ENCODE results near the gene SETD3. TPM values are rescaled to one million over a fixed set of nuclear protein-coding genes. Genes with fewer than 3 reads are reported as not detected.

Gene SETD3
- total and polyA plus RNA-seq, 8 donors = 24.1 to 119 (median 41.2) TPM

DNA sequence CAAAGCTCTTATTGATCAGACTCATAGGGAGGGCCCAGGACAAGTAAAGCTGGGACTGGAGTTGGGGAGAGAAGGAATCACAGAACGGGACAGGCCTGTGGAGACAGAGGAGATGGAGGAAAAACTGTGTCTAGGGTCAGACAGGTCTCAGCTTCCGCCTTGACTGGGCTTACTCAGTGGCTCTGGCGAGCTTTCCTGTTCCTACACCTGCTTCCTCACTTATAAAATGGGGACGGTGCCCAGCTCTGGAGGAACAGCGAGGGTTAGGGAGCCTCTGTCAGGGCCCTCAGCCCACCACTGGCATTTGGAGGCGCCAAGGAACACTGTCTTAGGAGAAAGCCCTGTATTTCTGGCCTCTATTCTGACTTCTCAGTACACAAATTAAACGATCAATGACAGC, 34.7 kb downstream of the SETD3 start:
- Histone ChIP-seq H3K36me3 (peaks cover 26 to 94% (median 92%) of the 10 kb centered on the region in 4 donors), H3K4me3 (no peak overlapping the region), H3K27me3 (no peaks in the 10 kb centered on the region), H3K4me1 (peaks cover 0 to 8% (median 0%) of the 10 kb centered on the region in 4 donors), H3K27ac (no peak overlapping the region), H3K9me3 (no peaks in the 10 kb centered on the region)
- TF ChIP-seq, protein P1, sequence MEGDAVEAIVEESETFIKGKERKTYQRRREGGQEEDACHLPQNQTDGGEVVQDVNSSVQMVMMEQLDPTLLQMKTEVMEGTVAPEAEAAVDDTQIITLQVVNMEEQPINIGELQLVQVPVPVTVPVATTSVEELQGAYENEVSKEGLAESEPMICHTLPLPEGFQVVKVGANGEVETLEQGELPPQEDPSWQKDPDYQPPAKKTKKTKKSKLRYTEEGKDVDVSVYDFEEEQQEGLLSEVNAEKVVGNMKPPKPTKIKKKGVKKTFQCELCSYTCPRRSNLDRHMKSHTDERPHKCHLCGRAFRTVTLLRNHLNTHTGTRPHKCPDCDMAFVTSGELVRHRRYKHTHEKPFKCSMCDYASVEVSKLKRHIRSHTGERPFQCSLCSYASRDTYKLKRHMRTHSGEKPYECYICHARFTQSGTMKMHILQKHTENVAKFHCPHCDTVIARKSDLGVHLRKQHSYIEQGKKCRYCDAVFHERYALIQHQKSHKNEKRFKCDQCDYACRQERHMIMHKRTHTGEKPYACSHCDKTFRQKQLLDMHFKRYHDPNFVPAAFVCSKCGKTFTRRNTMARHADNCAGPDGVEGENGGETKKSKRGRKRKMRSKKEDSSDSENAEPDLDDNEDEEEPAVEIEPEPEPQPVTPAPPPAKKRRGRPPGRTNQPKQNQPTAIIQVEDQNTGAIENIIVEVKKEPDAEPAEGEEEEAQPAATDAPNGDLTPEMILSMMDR (IDR thresholded peaks at IDR 0.05) = no peak
- TF ChIP-seq POLR2A (IDR thresholded peaks at IDR 0.05) (no peak), EP300 (IDR thresholded peaks at IDR 0.05) (no peak), POLR2AphosphoS5 (IDR thresholded peaks at IDR 0.05) (no peak)
- 88 to 95% (median 91%) methylated on average over 7 of the region's 7 CpGs for WGBS, 5 donors
- intact Hi-C loops (cut with DNase I; ENCODE audit: low total_unique reads) = no loop called here
- DNase-seq = no peak

DNA sequence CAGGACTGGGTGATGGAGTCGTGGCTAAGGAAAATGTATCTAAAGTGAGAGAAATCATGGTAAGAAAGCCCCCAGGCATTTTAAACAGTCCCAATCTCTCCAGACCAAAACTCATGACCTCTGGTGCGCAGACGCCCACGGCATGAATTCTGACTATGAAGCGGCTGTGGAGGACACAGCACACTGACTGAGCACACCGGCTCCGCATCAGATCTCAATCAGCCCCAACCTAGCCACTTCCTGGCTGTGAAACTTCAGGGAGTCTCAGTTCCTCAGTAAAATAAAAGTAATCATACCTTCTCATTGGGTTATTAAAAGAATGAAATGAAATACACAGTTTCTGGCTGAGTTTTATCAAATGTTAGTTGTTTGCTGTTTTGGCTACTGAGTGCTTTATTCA, 38.7 kb downstream of the SETD3 start:
- TF ChIP-seq EP300 (IDR thresholded peaks at IDR 0.05) (no peak), POLR2AphosphoS5 (IDR thresholded peaks at IDR 0.05) (no peak), POLR2A (IDR thresholded peaks at IDR 0.05) (no peak)
- TF ChIP-seq, protein P1 (IDR thresholded peaks at IDR 0.05) = no peak
- Histone ChIP-seq H3K4me3 (no peak overlapping the region), H3K9me3 (no peaks in the 10 kb centered on the region), H3K4me1 (peaks cover 0 to 5% (median 2%) of the 10 kb centered on the region in 4 donors), H3K36me3 (peaks cover 7 to 90% (median 81%) of the 10 kb centered on the region in 4 donors), H3K27ac (no peak overlapping the region), H3K27me3 (no peaks in the 10 kb centered on the region)
- WGBS, 5 donors = 89 to 97% (median 94%) methylated on average over 7 of the region's 7 CpGs
- DNase-seq = no peak
- intact Hi-C loops (cut with DNase I; ENCODE audit: low total_unique reads) = no loop called here

- 89 to 96% (median 94%) methylated on average over 11 of the region's 11 CpGs for WGBS, 5 donors
- TF ChIP-seq, protein P1 (IDR thresholded peaks at IDR 0.05) = no peak
- no peak for TF ChIP-seq POLR2A (IDR thresholded peaks at IDR 0.05)
- TF ChIP-seq POLR2AphosphoS5 (IDR thresholded peaks at IDR 0.05) = no peak
- TF ChIP-seq EP300 (IDR thresholded peaks at IDR 0.05) = no peak
- intact Hi-C loops (cut with DNase I; ENCODE audit: low total_unique reads) = no loop called here
- no peaks in the 10 kb centered on the region for H3K27me3 ChIP-seq
- H3K27ac ChIP-seq = no peak overlapping the region
- no peak overlapping the region for H3K4me3 ChIP-seq
- DNase-seq = no peak
- no peaks in the 10 kb centered on the region for H3K9me3 ChIP-seq
- peaks cover under 1 to 89% (median 81%) of the 10 kb centered on the region in 4 donors for H3K36me3 ChIP-seq
- H3K4me1 ChIP-seq = peaks cover 0 to 11% (median 5%) of the 10 kb centered on the region in 4 donors
These were observed 39.3 kb downstream of the SETD3 start for GRCh38 chr14:99441157-99441870.

DNA sequence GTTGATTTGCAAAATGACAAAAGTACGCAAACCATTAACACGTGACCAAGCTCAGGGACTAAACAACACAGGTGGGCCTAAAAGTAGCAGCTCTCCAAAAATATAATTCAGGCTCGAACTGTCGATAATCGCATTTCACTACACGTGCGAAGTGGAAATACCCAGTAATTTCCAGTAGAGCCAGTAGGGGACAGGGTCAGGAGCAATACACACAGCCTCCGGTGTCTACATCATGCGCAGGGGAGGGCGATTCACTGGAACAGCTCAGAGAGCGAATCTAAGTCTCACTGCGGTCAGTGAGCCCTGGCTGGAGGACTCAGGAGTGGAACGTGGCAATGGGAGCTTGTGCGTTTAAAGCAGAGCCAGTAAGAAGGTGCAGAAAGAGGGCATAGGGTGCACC, 40.4 kb downstream of the SETD3 start:
- 88 to 95% (median 91%) methylated on average over 14 of the region's 14 CpGs for WGBS, 5 donors
- Histone ChIP-seq H3K27me3 (no peaks in the 10 kb centered on the region), H3K9me3 (no peaks in the 10 kb centered on the region), H3K27ac (no peak overlapping the region), H3K36me3 (peaks cover 0 to 89% (median 83%) of the 10 kb centered on the region in 4 donors), H3K4me3 (no peak overlapping the region), H3K4me1 (peaks cover 0 to 20% (median 5%) of the 10 kb centered on the region in 4 donors)
- TF ChIP-seq POLR2A (IDR thresholded peaks at IDR 0.05) = no peak
- intact Hi-C loops (cut with DNase I; ENCODE audit: low total_unique reads) = no loop called here
- no peak for DNase-seq

DNA sequence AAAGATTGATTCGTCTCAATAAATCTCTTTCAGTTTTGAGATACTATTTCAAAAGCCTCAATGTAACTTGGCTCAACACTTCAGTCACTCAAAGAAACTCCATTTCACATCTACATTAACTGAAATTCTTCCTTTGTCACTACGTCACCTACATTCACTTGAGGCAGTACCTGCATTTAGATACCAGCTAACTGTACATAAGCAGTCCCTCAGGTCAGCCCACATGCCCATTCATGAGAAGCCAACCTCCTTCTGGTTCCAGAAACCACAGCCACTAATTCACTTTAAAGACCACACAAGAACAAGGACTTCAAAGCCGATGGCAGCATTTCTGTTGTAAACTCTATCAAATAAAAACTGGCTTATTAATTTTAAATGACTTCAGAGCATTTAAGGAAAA, 43.0 kb downstream of the SETD3 start:
- TF ChIP-seq, protein P1 (IDR thresholded peaks at IDR 0.05) = no peak
- no peak for TF ChIP-seq POLR2AphosphoS5 (IDR thresholded peaks at IDR 0.05)
- TF ChIP-seq EP300 (IDR thresholded peaks at IDR 0.05) = no peak
- no peak for TF ChIP-seq POLR2A (IDR thresholded peaks at IDR 0.05)
- Histone ChIP-seq H3K4me3 (no peak overlapping the region), H3K27ac (no peak overlapping the region), H3K4me1 (peaks cover 0 to 23% (median 5%) of the 10 kb centered on the region in 4 donors), H3K36me3 (peaks cover 0 to 82% (median 76%) of the 10 kb centered on the region in 4 donors), H3K27me3 (no peaks in the 10 kb centered on the region), H3K9me3 (no peaks in the 10 kb centered on the region)
- no peak for DNase-seq
- 63 to 94% (median 79%) methylated on average over 3 of the region's 3 CpGs for WGBS, 5 donors
- intact Hi-C loops (cut with DNase I; ENCODE audit: low total_unique reads) = no loop called here

Data from stomach (tissue), 9 donors.